ENCODE results near the gene METTL14.

GRCh38 chr4:118746251-118746919, 61.2 kb downstream of the METTL14 start:
- TF ChIP-seq CTCF (IDR thresholded peaks at IDR 0.05) (no peak), POLR2A (IDR thresholded peaks at IDR 0.05) (no peak)
